G401 (cell line): ENCODE measurements around the gene NEDD4. TPM values are rescaled to one million over a fixed set of nuclear protein-coding genes. Genes with fewer than 3 reads are reported as not detected.
A peak's percentile ranks its signal among the peaks of the same experiment; 100 is the strongest.
"Not testable (repeated sequence)": the region's sequence is repeated elsewhere in the genome, so short reads cannot be mapped to it uniquely, and the experiment has no call there.

Source experiments
- DNase-seq: peaks from one replicate; pipeline ENCODE4 v3.0.0-alpha.2; 2015; ENCODE audit warnings: low spot score
- in situ Hi-C: cut with HindIII; loops from 2 replicates; pipeline ENCODE4 v1.10.0; 2016; ENCODE audit warnings: low sequenced_read_pairs, mixed read lengths
- total RNA-seq: library from RNA; depleted of rRNA; stranded (reverse); fragments of >200 nt; shearing (Covaris generic); gene quantifications from 2 replicates; pipeline ENCODE4 v1.2.3, GENCODE V29; 2014; rRNA removed

Gene NEDD4
- total RNA-seq = 16.7 and 25.1 TPM in 2 replicates

DNA sequence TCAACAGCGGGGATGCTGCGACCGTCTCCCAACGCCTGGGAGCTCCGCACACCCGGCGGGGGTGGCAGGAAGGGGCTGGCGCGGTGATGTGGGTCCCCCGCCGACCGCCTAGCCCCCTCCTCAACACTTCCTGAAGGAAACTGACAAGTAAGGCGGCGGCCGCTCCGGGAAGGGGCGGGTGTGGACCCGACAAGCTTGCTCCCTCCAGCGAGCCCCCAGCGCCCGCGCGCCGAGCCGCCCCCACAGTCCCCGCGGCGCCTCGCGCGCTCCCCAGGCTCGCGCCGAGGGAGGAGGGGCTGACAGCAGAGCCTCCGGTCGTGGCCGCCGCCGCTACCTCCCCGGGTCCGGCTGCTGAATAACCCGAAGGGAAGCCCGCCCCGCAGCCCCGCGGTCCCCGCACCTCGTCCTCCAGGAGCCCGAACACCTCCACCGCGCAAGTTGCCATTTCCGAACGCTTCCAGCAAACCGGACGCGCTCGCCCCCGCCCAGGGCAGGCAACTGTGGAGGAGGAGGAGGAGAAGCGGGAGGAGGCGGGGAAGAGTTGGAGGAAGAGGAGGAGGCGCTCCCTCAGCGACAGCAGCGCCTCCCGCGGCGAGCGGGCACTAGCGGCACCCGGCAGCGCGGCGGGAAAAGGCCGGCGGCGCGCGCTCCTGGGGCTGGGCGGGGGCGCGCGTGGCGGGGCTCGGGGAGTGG is at the start of gene NEDD4:
NEDD4 (minus strand) TSS at position 502 of the 693 bp plus-strand sequence; CDS start at position 445, 57 bp downstream.
- DNase-seq = peak; percentile 71
- in situ Hi-C loops = no loop called here

- no peak for DNase-seq
- in situ Hi-C loops = no loop called here
Observed at GRCh38 chr15:56042498-56042897, 49.1 kb upstream of the NEDD4 start.

GRCh38 chr15:56042031-56042430 is 48.6 kb upstream of the NEDD4 start:
- in situ Hi-C loops = no loop called here
- DNase-seq = no peak

GRCh38 chr15:56040081-56041035 is 46.9 kb upstream of the NEDD4 start:
- in situ Hi-C loops = no loop called here
- peak; percentile 22 for DNase-seq

GRCh38 chr15:56038707-56039106 is 45.3 kb upstream of the NEDD4 start:
- in situ Hi-C loops = no loop called here
- DNase-seq = no peak

DNA sequence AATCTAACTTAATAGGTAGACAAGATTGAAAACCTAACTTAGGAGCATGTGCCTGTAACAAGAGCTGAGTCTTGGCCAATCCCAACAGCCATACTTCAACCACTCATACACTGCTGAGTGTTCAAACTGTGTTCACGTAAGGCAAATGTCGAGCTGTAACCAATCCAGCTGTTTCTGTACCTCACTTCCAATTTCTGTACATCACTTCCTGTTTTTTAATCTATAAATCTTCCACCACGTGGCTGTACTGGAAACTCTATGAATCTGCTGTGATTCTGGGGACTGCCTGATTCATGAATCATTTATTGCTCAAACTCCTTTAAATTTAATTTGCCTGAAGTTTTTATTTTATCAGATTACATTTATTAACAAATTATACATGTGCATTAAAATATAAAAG is 44.6 kb upstream of the NEDD4 start:
- in situ Hi-C loops = no loop called here
- DNase-seq = no peak

GRCh38 chr15:56036546-56037067 is 43.2 kb upstream of the NEDD4 start:
- in situ Hi-C loops = no loop called here
- DNase-seq = no peak

- in situ Hi-C loops = no loop called here
- no peak for DNase-seq
Observed at GRCh38 chr15:56035166-56035565, 41.8 kb upstream of the NEDD4 start.

DNA sequence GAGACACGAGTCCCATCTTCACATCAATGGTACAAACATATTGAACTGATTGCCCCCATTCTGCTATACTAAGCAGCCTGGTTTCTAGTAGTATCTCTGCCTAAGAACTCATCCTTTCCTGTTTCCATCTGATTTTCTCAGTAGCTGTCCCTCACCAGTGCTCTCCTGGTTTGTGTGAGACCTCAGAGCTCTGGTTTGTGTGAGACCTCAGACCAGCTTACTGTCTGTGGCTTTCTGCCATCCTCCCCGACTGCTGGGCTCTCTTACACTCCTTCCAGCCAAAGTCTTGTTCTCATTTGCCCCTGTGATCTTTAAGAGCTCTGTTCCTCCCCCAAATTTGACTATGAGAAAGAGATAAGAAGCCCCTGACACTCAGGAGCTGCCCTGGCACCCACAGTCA is 41.1 kb upstream of the NEDD4 start:
- DNase-seq = no peak
- in situ Hi-C loops = no loop called here

DNA sequence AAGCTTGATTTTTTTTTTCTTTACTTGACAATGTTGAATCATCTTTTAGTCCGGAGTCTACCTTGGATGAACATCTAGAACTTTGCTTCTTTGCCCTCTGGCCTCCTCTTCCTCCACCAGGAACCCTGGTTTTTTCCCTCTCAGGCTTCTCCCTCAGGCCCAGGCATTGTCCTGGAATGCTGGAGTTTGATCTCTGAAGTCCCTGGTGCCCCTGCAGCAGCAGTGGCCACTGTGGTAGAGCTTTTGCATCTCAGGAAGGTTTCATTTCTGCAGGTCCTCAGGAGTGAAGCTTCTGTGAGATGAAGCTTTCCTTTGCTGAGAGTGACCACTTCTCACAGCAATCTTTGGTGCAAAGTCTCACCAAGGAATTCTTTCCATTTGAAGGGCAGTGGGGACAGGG is 39.0 kb upstream of the NEDD4 start:
- in situ Hi-C loops = no loop called here

DNA sequence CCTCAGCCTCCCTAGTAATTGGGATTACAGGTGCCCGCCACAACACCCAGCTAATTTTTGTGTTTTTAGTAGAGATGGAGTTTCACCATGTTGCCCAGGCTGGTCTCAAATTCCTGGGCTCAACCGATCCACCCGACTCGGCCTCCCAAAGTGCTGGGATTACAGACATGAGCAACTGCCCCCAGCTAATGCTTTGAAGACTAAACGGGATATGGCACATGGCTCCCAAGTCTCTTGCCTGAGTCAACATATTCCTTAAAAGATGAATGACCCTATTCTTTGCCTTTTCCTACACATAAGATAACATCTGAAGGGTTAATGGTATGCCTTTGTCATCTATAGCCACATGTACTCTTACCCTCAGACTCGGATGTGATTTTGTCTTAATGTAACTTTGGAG is 38.4 kb upstream of the NEDD4 start:
- no peak for DNase-seq
- in situ Hi-C loops = no loop called here

More for the DNA sequence above, 39.0 kb upstream of the NEDD4 start:
- DNase-seq = no peak

- in situ Hi-C loops = no loop called here
- DNase-seq = no peak
Observed at GRCh38 chr15:56031402-56031801, 38.0 kb upstream of the NEDD4 start.

GRCh38 chr15:56028430-56028829 is 35.0 kb upstream of the NEDD4 start:
- in situ Hi-C loops = no loop called here
- no peak for DNase-seq

- DNase-seq, in situ Hi-C loops: not testable (repeated sequence)
Observed at GRCh38 chr15:56023160-56023559, 29.7 kb upstream of the NEDD4 start.

- no peak for DNase-seq
Observed at GRCh38 chr15:56019819-56020486, 26.5 kb upstream of the NEDD4 start.

GRCh38 chr15:56019060-56019793 is 25.8 kb upstream of the NEDD4 start:
- in situ Hi-C loops = no loop called here
- no peak for DNase-seq

More at GRCh38 chr15:56019819-56020486, 26.5 kb upstream of the NEDD4 start:
- in situ Hi-C loops = no loop called here

DNA sequence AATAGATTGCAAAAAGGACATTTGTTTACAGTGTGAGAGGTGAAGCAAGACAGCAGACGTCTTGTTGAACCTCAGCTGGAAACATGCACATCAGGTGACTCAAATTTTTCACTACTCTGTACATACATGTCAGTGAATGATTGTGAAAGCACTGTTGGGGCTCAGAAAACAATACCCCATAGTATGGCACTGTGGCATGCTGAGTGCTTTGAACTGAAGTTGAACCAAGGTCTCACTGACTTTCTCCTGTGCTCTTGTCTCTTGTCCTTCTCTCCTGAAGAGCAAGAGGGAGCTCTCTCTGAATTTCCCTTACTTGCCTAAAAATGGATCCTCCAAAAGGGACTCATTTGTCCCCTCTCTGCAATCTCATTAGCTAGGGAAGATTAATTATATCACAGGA is 24.5 kb upstream of the NEDD4 start:
- in situ Hi-C loops = no loop called here
- no peak for DNase-seq

GRCh38 chr15:56017511-56017910 is 24.1 kb upstream of the NEDD4 start:
- in situ Hi-C loops = no loop called here
- no peak for DNase-seq

DNA sequence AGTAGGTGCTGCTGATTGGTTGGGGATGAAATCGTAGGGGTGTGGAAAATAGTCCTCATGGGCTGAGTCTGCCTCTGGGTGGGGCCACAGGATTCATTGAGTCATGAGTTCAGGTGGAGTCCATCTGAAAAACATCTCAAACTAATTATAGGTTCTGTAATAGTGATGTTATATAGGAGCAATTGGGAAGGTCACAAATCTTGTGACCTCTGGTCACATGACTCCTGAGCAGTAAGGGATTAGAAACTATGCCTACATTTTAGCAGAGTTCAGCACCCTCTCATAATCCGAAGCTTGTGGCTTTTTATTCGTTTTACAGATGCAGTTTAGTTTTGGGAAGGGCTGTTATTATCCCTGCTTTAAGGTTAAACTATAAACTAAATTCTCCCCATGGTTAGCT is 22.9 kb upstream of the NEDD4 start:
- in situ Hi-C loops = no loop called here
- DNase-seq = no peak
